Posterior cingulate gyrus (tissue), 11 donors: ENCODE results near the gene CACNA1E.

ENCODE experiments used
- DNase-seq, 10 donors: peaks; one replicate each; pipeline versions ENCODE4 v3.0.0 to v3.0.0-alpha.2; 2020 to 2021; ENCODE audit warnings: mixed read lengths in 3 of 10
- intact Hi-C: fragments of 100-400 bp; cut with DNase I; formaldehyde crosslinking; loops from one replicate; pipeline ENCODE4 v1.15.1; 2023

CACNA1E gene

GRCh38 chr1:181559142-181559541, 75.8 kb downstream of the CACNA1E start:
- intact Hi-C loops = no loop called here
- no peak for DNase-seq

DNA sequence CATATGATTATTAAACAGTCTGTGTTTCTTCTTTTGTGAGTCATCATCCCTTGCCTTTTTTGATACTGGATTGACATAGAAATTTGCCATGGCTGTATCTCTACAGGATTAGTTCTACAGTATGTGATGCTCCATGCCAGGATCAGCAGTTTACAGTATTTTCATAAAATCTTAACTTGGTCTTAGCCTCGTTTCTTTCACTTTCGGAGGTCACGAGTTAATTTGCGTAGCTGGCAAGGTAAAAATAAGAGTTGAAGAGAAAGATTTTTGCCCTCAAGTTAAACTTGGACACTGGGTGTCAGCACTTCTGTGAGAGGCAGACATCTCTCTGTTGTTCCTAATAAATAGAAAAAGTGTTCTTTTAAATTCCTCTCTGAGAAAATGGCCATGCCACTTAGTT, 79.1 kb downstream of the CACNA1E start:
- intact Hi-C loops = no loop called here
- DNase-seq = no peak

GRCh38 chr1:181568736-181569135, 85.4 kb downstream of the CACNA1E start:
- intact Hi-C loops = no loop called here
- no peak for DNase-seq

DNA sequence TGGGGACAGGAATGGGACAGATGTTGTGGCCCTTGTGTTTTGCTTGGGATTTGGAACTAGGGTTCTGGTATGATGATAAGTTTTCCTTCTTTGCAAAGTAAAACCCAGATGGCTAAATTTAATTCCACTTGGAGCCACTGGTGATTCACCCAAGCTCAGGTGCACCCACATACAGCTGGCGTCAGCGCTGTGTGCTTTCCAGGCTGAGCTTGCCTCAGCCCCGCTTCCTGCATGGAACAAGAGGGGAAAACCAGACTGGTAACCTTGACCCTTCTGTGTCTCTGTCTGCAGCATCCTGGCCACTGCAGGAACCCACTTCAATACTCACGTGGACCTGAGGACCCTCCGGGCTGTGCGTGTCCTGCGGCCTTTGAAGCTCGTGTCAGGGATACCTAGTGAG, 94.2 kb downstream of the CACNA1E start:
- intact Hi-C loops = no loop called here
- peak in 6 of 10 donors; percentile 30 to 90 (median 71) for DNase-seq

DNA sequence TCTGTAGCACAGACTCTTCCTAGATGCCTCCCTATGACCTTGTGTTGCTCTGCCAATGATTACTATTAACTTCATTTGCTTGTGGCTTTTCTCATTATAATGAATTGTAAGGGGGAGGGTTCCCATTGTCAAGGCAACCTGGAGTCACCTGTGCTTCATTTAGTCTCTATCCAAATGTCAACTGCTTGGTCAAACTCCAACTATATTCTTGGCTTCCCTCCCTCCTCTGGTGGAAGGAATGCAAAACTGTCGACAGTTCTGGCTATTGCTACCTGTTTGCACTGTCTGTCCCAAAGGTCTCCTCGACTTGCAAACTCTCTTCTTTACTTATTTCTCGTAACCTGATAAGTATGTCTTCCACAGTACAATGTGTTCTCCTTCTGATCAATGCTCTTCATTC, 100.3 kb downstream of the CACNA1E start:
- intact Hi-C loops = no loop called here
- DNase-seq = no peak

GRCh38 chr1:181587870-181588438, 104.6 kb downstream of the CACNA1E start:
- intact Hi-C loops = no loop called here
- peak in 5 of 10 donors; percentile 17 to 82 (median 51) for DNase-seq

DNA sequence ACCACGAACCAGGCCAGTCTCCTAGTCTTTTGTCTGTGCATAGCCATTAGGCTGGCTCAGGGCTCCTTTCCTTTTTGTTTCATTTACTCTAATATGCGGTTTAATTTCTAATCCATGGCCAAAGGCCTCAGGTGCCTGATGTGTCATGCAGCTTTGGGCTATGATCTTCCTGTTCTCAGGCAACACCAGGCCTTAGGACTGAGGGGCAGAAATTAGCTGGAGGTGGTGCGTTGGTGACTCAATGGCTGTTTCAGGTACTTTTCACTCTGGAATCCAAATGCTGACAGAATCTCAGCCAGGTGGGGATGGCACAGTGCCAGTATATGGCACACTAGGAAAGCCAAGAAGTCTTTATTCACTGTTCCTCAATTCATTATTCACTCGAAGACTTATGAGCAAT, 105.3 kb downstream of the CACNA1E start:
- intact Hi-C loops = no loop called here
- DNase-seq = no peak

DNA sequence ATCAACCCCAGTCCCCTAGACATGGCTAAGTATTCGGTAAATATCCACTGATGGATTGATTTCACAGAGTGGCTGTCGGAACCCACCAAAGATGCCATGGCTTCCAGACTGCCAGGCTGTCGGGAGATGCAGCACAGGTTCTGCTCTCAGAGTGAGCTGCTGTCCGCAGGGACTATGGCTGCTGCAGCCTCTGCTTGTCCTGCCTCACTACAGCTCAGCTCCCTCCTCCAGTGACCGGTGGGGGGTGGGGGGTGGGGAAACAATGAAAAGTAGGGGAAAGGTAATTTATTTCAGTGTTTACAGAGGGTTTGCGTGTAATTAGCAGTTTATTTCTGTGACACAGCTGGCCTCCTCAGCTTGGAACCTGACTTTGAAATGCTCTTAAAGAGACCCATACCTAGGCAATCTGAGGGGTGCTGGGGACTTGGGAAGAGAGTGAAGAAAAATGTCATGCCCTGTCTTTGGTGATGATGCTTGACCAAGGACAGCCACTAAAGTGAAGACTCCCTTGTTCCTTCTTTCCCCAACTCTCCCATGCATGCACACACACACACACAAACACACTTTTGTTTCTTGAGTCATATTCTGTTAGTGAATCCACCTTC, 109.0 kb downstream of the CACNA1E start:
- no peak for DNase-seq
- intact Hi-C loops = no loop called here

DNA sequence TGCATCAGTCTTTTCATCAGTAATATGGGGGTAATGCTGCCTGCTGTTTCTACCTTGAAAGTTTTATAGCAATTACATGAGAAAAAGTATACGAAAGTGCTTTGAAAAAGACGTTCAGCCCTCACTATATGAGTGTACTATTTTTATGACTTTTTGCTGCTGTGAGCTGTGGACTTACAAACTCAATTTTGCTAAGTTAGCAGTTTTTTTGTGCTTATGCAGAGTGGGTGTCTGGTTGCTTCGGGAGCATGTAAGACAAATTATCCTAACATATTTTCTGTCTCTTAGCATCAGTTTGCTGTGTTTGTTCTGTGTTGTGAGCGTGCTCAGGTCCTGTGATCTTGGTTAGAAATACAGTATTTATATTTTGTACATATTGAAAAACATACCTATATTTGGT, 109.7 kb downstream of the CACNA1E start:
- no peak for DNase-seq
- intact Hi-C loops = no loop called here

DNA sequence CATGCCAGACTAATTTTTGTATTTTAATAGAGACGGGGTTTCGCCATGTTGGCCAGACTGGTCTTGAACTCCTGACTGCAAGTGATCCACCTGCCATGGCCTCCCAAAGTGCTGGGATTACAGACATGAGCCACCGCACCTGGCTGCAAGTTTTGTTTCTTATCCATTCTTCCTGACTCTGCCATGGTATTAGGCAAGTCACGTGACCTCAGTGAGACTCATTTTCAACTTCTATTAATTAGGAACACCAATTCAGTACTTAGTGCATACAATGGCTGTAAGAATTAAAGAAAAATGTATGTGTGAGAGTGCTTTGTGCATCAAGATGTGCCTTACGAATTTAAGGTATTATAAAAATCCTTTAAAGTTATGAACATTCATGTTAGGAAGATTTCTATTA, 111.2 kb downstream of the CACNA1E start:
- DNase-seq = no peak
- intact Hi-C loops = no loop called here

- peak in 8 of 10 donors; percentile 20 to 91 (median 62) for DNase-seq
- intact Hi-C loops = no loop called here
Measured at GRCh38 chr1:181595234-181595633, 111.9 kb downstream of the CACNA1E start.

- no peak for DNase-seq
- intact Hi-C loops = no loop called here
Measured at GRCh38 chr1:181601186-181601950, 118.1 kb downstream of the CACNA1E start.

DNA sequence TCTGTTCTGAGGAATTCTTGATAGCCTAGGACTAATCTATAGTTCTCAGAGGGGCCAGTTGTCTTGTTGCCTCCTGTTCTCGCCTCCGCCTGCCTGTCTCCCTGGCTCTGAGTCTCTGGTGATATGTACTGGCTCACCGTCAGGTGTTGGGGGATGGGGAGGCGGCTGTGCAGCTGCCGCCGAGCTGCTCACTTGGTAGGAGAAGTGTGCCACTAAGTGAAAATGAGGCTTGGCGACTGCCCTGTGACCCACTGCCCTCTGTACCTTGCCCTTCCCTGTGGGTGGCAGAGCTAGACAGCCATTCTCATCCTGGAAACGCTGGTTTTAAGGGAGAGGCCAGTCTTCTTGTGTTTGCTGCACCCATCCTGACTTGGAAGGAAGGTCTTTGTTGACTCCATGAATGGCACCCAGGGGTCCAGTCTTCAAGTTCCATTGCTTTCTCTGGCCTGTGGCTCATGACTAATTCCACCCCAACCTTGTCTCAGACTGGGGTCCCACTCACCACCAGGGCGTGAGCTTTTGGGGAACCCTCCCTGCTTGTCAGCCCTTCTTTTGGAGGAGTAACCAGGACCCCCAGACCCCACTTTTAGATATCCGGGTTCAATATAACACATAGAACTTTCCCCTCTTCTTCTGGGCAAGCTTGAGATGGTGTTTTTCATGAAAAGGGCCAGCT, 120.6 kb downstream of the CACNA1E start:
- intact Hi-C loops = no loop called here
- DNase-seq = peak in 1 of 10 donors; percentile 59

GRCh38 chr1:181604482-181605249, 121.3 kb downstream of the CACNA1E start:
- intact Hi-C loops = no loop called here
- no peak for DNase-seq

DNA sequence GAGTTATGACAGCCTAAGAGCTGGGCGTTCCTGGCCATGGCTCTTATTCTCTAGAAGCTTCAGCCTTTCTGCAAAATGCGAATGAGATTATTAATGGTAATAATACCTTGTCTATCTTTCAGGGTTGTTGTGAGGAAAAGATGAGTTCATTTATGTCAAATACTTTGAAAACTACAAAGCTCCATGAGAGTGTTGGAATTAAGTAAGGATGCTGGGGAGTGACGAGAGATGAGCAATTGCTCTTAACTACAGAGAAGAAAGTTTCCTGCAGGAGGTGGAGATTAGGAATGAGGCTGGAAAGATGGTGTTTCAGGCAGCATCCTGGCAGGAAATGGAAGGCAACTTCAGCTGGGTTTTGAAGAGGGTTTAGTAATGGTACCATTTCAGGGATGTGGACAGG, 124.2 kb downstream of the CACNA1E start:
- intact Hi-C loops = no loop called here

DNA sequence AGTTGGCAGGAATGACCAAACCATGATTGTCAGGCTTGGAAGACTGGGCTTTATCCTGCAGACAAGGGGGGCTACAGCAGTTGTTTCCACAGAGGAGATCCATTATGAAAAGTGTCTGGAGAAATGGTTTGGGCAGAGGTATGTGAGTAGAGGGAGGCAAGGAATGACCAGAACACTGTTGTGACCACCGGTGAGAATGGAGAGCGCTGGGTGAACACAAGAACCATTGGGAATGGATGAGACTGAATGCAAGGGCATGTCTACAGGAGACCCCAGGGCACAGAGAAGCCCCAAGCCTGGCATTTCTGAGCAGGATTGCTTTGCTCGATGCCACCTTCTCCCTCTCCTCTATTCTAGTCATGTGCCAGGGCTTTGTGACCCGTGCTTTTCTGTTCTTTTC, 125.1 kb downstream of the CACNA1E start:
- intact Hi-C loops = no loop called here
- no peak for DNase-seq

More for the DNA sequence above, 124.2 kb downstream of the CACNA1E start:
- DNase-seq = no peak

GRCh38 chr1:181608948-181609347, 125.6 kb downstream of the CACNA1E start:
- DNase-seq = no peak
- intact Hi-C loops = no loop called here

DNA sequence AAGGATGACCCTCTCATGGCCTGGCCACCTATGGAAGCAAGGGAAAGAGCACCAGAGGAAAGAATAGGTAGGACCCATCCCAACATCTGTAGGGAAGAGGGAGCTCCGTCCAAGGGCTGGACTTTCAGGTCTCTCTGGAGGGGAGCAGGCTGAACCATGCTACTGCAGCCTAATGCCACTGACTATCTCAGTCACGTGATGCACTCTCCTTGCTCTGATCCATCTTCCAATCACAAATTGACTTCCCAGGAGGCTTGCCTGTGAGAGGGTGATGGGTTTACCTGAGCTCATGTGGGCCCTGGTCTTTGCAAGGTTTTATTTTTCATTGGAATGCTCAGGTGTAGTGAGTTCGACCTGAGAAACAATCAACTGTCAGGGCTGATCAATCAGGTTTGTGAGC, 128.8 kb downstream of the CACNA1E start:
- intact Hi-C loops = no loop called here
- DNase-seq = no peak

DNA sequence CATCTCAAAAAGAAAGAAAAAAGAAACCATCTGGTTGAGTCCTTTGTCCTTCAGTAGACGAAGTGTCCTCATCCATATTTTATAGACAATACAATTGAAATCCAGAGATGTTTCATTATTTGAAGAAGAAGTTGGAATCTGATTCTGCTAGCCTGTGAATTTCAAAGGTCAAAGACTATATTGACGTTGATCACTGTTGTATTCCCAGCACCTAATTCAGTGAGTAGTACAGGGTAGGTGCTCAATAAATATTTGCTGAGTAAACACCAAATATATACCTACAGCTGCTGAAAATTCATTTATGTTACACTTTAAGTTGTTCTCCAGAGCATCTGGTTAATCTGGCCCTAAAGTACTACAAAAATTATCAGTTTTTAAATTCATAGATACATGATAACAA, 135.2 kb downstream of the CACNA1E start:
- intact Hi-C loops = no loop called here
- no peak for DNase-seq

GRCh38 chr1:181620183-181620582, 136.9 kb downstream of the CACNA1E start:
- no peak for DNase-seq
- intact Hi-C loops = no loop called here

DNA sequence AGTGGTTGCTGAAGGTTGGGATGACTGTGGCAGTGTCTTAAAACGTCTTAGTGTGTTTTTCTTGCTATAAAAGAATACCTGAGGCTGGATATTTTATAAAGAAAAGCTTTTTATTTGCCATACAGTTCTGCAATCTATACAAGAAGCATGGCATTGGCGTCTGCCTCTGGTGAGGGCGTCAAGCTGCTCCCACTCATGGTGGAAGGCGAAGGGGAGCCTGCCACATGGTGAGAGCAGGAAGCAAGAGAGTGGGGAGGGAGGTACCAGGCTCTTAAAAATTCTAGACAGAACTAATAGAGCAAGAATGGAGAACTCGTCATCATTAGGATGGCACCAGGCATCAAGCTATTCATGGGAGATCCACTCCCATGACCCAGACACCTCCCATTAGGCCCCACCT, 140.5 kb downstream of the CACNA1E start:
- intact Hi-C loops = no loop called here
- no peak for DNase-seq
